PC-9 (cell line): ENCODE results near the gene MAP3K4.

Experiments
- EZH2 ChIP-seq: fragments of 200-600 bp; sonication (generic); IDR thresholded peaks from 2 replicates; pipeline ENCODE4 v1.8.0; 2017; ENCODE audit warnings: antibody characterized with exemption, low read depth
- TF ChIP-seq, protein P1 (sequence below): fragments of 200-600 bp; sonication (generic); conservative IDR thresholded peaks from 2 replicates; pipeline ENCODE4 v1.6.1; 2017; ENCODE audit warnings: mixed run types, antibody characterized with exemption, mild to moderate bottlenecking, moderate library complexity

- TF ChIP-seq, protein P1, sequence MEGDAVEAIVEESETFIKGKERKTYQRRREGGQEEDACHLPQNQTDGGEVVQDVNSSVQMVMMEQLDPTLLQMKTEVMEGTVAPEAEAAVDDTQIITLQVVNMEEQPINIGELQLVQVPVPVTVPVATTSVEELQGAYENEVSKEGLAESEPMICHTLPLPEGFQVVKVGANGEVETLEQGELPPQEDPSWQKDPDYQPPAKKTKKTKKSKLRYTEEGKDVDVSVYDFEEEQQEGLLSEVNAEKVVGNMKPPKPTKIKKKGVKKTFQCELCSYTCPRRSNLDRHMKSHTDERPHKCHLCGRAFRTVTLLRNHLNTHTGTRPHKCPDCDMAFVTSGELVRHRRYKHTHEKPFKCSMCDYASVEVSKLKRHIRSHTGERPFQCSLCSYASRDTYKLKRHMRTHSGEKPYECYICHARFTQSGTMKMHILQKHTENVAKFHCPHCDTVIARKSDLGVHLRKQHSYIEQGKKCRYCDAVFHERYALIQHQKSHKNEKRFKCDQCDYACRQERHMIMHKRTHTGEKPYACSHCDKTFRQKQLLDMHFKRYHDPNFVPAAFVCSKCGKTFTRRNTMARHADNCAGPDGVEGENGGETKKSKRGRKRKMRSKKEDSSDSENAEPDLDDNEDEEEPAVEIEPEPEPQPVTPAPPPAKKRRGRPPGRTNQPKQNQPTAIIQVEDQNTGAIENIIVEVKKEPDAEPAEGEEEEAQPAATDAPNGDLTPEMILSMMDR: no peak
- TF ChIP-seq EZH2: no peak
These were observed 104.3 kb downstream of the MAP3K4 start for GRCh38 chr6:161095916-161096315.
